Epithelial cell of proximal tubule (primary cell): ENCODE measurements around the gene GOLGA6A. TPM values are rescaled to one million over a fixed set of nuclear protein-coding genes. Genes with fewer than 3 reads are reported as not detected.
"Not testable (repeated sequence)": the region's sequence is repeated elsewhere in the genome, so short reads cannot be mapped to it uniquely, and the experiment has no call there.

ENCODE experiments used
- DNase-seq: peaks from one replicate; pipeline ENCODE4 v3.0.0-alpha.2; 2011; ENCODE audit warnings: low read depth
- H3K4me3 ChIP-seq: 2 replicates; pipeline ENCODE4 v1.5.1; 2011; ENCODE audit warnings: low read depth, mild to moderate bottlenecking, low read length
- CTCF ChIP-seq: conservative IDR thresholded peaks from 2 replicates; pipeline ENCODE4 v1.5.1; 2012; ENCODE audit warnings: low read depth, mild to moderate bottlenecking, low read length
- total RNA-seq: library from RNA; depleted of rRNA; stranded (reverse); fragments of >200 nt; gene quantifications from 2 replicates; pipeline ENCODE4 v1.2.3, GENCODE V29; 2015

GOLGA6A gene
- total RNA-seq: not detected in 2 replicates

GRCh38 chr15:74082450-74082849 lies at the start of gene GOLGA6A:
TSS of gene GOLGA6A (minus strand) at chr15:74082550. CDS start at chr15:74082509, 41 bp downstream.
- H3K4me3 ChIP-seq, DNase-seq: not testable (repeated sequence)

GRCh38 chr15:74131628-74132413 lies 49.5 kb upstream of the GOLGA6A start:
- no peak for TF ChIP-seq CTCF
- H3K4me3 ChIP-seq: no peak overlapping the region
- no peak for DNase-seq

GRCh38 chr15:74130849-74131627 lies 48.7 kb upstream of the GOLGA6A start:
- DNase-seq: no peak
- no peak for TF ChIP-seq CTCF
- no peak overlapping the region for H3K4me3 ChIP-seq

- DNase-seq: no peak
- H3K4me3 ChIP-seq: no peak within 1 kb of the TSS
- no peak for TF ChIP-seq CTCF
Measured at GRCh38 chr15:74130155-74130848, 48.0 kb upstream of the GOLGA6A start, which contains the start of gene ISLR2. TSS of gene ISLR2 (plus strand) at chr15:74130586. CDS start at chr15:74132755, 2,169 bp downstream.

GRCh38 chr15:74129586-74130154 lies 47.3 kb upstream of the GOLGA6A start:
- no peak for TF ChIP-seq CTCF
- H3K4me3 ChIP-seq: no peak overlapping the region
- DNase-seq: no peak

GRCh38 chr15:74128785-74129585 lies 46.6 kb upstream of the GOLGA6A start:
- TF ChIP-seq CTCF: no peak
- no peak for DNase-seq
- no peak overlapping the region for H3K4me3 ChIP-seq
